IgD-negative memory B cell (primary cell): ENCODE data around the gene ANKRD30B. TPM values are rescaled to one million over a fixed set of nuclear protein-coding genes. Genes with fewer than 3 reads are reported as not detected.
"Not testable (repeated sequence)": the region's sequence is repeated elsewhere in the genome, so short reads cannot be mapped to it uniquely, and the experiment has no call there.

Experiments used
- H3K27ac Mint-ChIP-seq, 3 donors: one replicate each; pipeline ENCODE4 v1.8.0; 2020 to 2022; ENCODE audit warnings: mild to moderate bottlenecking in 3 of 3, mixed read lengths in 3 of 3, moderate library complexity in 1 of 3
- H3K27me3 Mint-ChIP-seq: one replicate; pipeline ENCODE4 v1.8.0; 2021; ENCODE audit warnings: mixed read lengths
- H3K36me3 Mint-ChIP-seq: one replicate; pipeline ENCODE4 v1.8.0; 2020; ENCODE audit warnings: mild to moderate bottlenecking, mixed read lengths
- H3K4me1 Mint-ChIP-seq, 3 donors: one replicate each; pipeline ENCODE4 v1.8.0; 2020 to 2022; ENCODE audit warnings: mixed read lengths in 3 of 3, mild to moderate bottlenecking in 1 of 3
- H3K4me3 Mint-ChIP-seq, 4 donors: one replicate each; pipeline ENCODE4 v1.8.0; 2020 to 2022; ENCODE audit warnings: mild to moderate bottlenecking in 4 of 4, mixed read lengths in 4 of 4, moderate library complexity in 3 of 4
- H3K9me3 Mint-ChIP-seq, 3 donors: one replicate each; pipeline ENCODE4 v1.8.0; 2020 to 2021; ENCODE audit warnings: mixed read lengths in 3 of 3, mild to moderate bottlenecking in 1 of 3
- polyA plus RNA-seq: library from polyadenylated mRNA; unstranded; fragments of 300-500 nt; fragmentation: Illumina TruSeq; gene quantifications from one replicate; pipeline ENCODE4 v1.2.3, GENCODE V29; 2021

The ANKRD30B gene
- polyA plus RNA-seq, 1 donor from 2014 or later: not detected

- not testable (repeated sequence) for H3K9me3 Mint-ChIP-seq, H3K4me3 Mint-ChIP-seq, H3K27ac Mint-ChIP-seq, H3K4me1 Mint-ChIP-seq, H3K36me3 Mint-ChIP-seq, H3K27me3 Mint-ChIP-seq
These were observed 48.9 kb downstream of the ANKRD30B start for GRCh38 chr18:14796876-14797275.

DNA sequence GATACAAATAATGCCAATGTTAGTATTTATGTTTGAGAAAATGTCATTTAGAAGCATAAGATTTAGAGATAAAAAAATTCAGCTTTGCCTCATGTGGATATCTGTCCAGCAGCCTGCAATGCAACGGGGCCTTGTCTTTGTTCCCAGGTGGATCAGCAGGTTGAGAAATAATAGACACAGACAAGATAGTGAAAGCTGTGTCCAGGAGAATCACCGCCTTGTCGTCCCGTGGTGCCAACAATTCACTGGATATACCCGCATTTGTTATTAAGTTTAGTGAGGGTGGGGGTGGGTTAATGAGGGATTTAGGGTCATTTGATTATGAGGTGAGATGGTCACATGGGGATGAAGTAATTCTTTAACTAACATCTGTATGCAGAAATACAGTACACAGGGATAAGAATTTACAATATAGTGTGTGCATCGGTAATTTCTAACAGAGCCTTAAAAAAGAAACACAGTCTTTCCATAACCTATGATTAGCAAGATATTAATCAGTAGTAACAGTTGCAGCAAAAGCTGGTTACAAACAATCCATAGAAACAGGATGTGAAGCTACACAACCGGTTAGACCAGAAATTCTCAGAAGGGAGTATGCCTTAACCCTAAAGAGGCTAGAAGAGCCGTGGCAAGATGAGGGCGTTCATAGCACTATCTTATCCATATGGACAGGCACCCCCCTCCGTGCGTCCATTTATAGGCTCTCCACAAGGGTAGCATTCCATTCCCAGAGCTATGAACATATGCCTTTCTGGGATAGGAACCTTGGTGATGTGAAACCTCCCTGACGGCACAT, 50.2 kb downstream of the ANKRD30B start:
- not testable (repeated sequence) for H3K27me3 Mint-ChIP-seq, H3K36me3 Mint-ChIP-seq

GRCh38 chr18:14811081-14811480, 63.1 kb downstream of the ANKRD30B start:
- not testable (repeated sequence) for H3K4me1 Mint-ChIP-seq, H3K9me3 Mint-ChIP-seq, H3K4me3 Mint-ChIP-seq, H3K27ac Mint-ChIP-seq, H3K27me3 Mint-ChIP-seq, H3K36me3 Mint-ChIP-seq

More for the DNA sequence above, 50.2 kb downstream of the ANKRD30B start:
- H3K4me1 Mint-ChIP-seq, H3K4me3 Mint-ChIP-seq, H3K27ac Mint-ChIP-seq, H3K9me3 Mint-ChIP-seq: not testable (repeated sequence)

- not testable (repeated sequence) for H3K27me3 Mint-ChIP-seq, H3K4me3 Mint-ChIP-seq, H3K27ac Mint-ChIP-seq, H3K36me3 Mint-ChIP-seq, H3K4me1 Mint-ChIP-seq, H3K9me3 Mint-ChIP-seq
These were observed 79.1 kb downstream of the ANKRD30B start for GRCh38 chr18:14826972-14827632.

- not testable (repeated sequence) for H3K36me3 Mint-ChIP-seq, H3K4me1 Mint-ChIP-seq, H3K4me3 Mint-ChIP-seq, H3K9me3 Mint-ChIP-seq, H3K27me3 Mint-ChIP-seq, H3K27ac Mint-ChIP-seq
These were observed 93.6 kb downstream of the ANKRD30B start for GRCh38 chr18:14841607-14842006.

- H3K36me3 Mint-ChIP-seq, H3K27me3 Mint-ChIP-seq, H3K27ac Mint-ChIP-seq, H3K9me3 Mint-ChIP-seq, H3K4me1 Mint-ChIP-seq, H3K4me3 Mint-ChIP-seq: not testable (repeated sequence)
These were observed 103.6 kb downstream of the ANKRD30B start for GRCh38 chr18:14851533-14851932.

DNA sequence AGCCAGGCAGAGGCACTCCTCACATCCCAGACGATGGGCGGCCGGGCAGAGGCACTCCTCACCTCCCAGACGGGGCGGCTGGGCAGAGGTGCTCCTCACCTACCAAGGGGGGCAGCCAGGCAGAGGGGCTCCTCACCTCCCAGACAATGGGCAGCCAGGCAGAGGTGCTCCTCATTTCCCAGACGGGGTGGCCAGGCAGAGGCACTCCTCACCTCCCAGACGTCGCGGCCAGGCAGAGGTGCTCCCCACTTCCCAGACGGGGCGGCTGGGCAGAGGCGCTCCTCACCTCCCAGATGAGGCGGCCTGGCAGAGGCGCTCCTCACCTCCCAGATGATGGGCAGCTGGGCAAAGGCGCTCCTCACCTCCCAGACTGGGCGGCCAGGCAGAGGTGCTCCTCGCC, 107.7 kb downstream of the ANKRD30B start:
- H3K36me3 Mint-ChIP-seq, H3K27me3 Mint-ChIP-seq, H3K4me3 Mint-ChIP-seq, H3K9me3 Mint-ChIP-seq, H3K4me1 Mint-ChIP-seq, H3K27ac Mint-ChIP-seq: not testable (repeated sequence)

- H3K36me3 Mint-ChIP-seq, H3K4me3 Mint-ChIP-seq, H3K27me3 Mint-ChIP-seq, H3K27ac Mint-ChIP-seq, H3K9me3 Mint-ChIP-seq, H3K4me1 Mint-ChIP-seq: not testable (repeated sequence)
These were observed 108.3 kb downstream of the ANKRD30B start for GRCh38 chr18:14856256-14856655.

- H3K36me3 Mint-ChIP-seq, H3K4me3 Mint-ChIP-seq, H3K27me3 Mint-ChIP-seq, H3K9me3 Mint-ChIP-seq, H3K4me1 Mint-ChIP-seq, H3K27ac Mint-ChIP-seq: not testable (repeated sequence)
These were observed 110.5 kb downstream of the ANKRD30B start for GRCh38 chr18:14858514-14858913.

DNA sequence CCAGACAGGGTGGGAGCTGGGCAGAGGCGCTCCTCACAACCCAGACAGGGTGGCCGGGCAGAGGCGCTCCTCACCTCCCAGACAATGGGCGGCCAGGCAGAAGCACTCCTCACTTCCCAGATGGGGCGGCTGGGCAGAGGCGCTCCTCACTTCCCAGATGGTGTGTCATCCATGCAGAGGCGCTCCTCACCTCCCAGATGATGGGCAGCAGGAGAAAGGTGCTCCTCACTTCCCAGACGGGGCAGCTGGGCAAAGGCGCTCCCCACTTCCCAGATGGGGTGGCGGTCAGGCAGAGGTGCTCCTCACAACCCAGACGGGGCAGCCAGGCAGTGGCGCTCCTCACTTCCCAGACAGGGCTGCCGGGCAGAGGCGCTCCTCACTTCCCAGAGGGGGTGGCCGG, 112.0 kb downstream of the ANKRD30B start:
- H3K9me3 Mint-ChIP-seq, H3K36me3 Mint-ChIP-seq, H3K4me1 Mint-ChIP-seq, H3K4me3 Mint-ChIP-seq, H3K27me3 Mint-ChIP-seq, H3K27ac Mint-ChIP-seq: not testable (repeated sequence)

DNA sequence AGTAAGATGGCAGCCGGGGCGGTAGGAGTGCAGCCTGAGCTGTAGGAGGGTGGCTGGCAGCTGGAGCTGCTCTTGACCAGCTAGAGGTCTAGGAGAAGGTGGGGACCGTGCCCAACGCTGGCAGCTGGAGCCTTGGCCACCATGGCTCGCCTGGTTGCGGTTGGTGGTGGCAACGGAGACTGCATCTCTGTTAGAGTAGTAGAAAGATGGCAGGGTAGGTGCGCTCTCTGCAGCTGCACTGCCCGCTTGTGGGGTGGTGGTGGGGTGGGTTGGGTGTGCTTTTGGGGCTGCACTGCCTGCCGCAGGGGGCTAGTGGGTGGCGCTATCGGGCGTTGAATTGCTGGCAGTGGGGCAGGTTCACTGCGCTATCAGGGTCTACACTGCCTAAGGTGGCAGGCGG, 118.5 kb downstream of the ANKRD30B start:
- not testable (repeated sequence) for H3K27ac Mint-ChIP-seq, H3K9me3 Mint-ChIP-seq, H3K36me3 Mint-ChIP-seq, H3K27me3 Mint-ChIP-seq, H3K4me1 Mint-ChIP-seq, H3K4me3 Mint-ChIP-seq

GRCh38 chr18:14867988-14868387, 120.0 kb downstream of the ANKRD30B start:
- not testable (repeated sequence) for H3K27me3 Mint-ChIP-seq, H3K9me3 Mint-ChIP-seq, H3K4me3 Mint-ChIP-seq, H3K27ac Mint-ChIP-seq, H3K36me3 Mint-ChIP-seq, H3K4me1 Mint-ChIP-seq

GRCh38 chr18:14868825-14869224, 120.9 kb downstream of the ANKRD30B start:
- H3K9me3 Mint-ChIP-seq, H3K27me3 Mint-ChIP-seq, H3K4me3 Mint-ChIP-seq, H3K4me1 Mint-ChIP-seq, H3K36me3 Mint-ChIP-seq, H3K27ac Mint-ChIP-seq: not testable (repeated sequence)

DNA sequence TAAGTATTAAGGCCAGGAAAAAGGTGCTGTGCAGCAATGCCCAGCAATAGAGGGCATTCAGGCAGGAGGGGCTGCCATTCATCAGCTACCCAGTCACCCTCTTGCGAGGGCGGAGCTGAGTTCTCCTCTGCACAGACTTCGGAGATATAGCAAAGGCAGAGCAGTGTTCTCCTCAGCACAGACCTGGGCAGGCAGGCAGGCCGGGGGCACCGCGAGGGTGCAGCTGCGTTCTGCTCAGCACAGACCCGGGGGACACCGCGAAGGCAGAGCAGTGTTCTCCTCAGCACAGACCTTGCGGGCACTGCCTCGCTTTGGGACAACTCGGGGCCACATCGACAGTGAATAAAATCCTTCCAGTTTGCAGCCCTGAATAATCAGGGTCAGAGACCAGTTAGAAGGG, 130.9 kb downstream of the ANKRD30B start:
- not testable (repeated sequence) for H3K9me3 Mint-ChIP-seq, H3K4me3 Mint-ChIP-seq, H3K27me3 Mint-ChIP-seq, H3K4me1 Mint-ChIP-seq, H3K27ac Mint-ChIP-seq, H3K36me3 Mint-ChIP-seq

DNA sequence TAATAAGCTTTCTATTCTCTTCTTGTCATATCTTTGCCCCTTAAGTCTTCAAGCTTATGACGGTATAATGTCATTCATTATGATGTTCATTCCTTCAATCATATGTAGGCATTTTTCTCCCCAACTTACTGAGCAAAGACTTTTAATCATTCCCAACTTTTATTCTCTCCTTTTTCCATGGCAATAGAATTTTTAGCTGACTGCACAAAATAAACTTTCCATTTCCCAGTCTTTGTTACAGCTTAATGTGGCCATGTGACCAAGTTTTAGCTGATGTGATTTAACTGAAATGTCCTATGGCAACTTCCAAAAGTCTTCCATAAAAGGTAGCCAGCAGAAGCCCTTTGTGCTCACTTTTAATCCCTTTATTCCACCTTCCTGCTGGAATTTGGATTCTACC, 152.5 kb downstream of the ANKRD30B start:
- no peak overlapping the region for H3K4me3 Mint-ChIP-seq
- peaks cover 4 to 15% (median 6%) of the 10 kb centered on the region in 3 donors for H3K9me3 Mint-ChIP-seq
- H3K4me1 Mint-ChIP-seq: peaks cover 0 to 2% (median 0%) of the 10 kb centered on the region in 3 donors
- H3K27me3 Mint-ChIP-seq: no peaks in the 10 kb centered on the region
- no peak overlapping the region for H3K27ac Mint-ChIP-seq
- no peaks in the 10 kb centered on the region for H3K36me3 Mint-ChIP-seq
